GM23248 (cell line): ENCODE results near the gene HDAC4. TPM values are rescaled to one million over a fixed set of nuclear protein-coding genes. Genes with fewer than 3 reads are reported as not detected.

ENCODE experiments used
- DNase-seq: peaks from one replicate; pipeline ENCODE4 v3.0.0-alpha.2; 2015
- H2AFZ ChIP-seq: fragments of 200-600 bp; sonication (generic); 2 replicates; pipeline ENCODE4 v1.6.1; 2016; ENCODE audit warnings: antibody characterized with exemption
- H3F3A ChIP-seq: fragments of 200-600 bp; sonication (generic); 2 replicates; pipeline ENCODE4 v1.6.1; 2016; ENCODE audit warnings: mild to moderate bottlenecking, antibody characterized with exemption, mixed run types; ENCODE audit not compliant: insufficient read depth
- H3K27ac ChIP-seq: fragments of 200-600 bp; sonication (generic); 2 replicates; pipeline ENCODE4 v1.5.1; 2016; ENCODE audit warnings: mild to moderate bottlenecking
- H3K27me3 ChIP-seq: fragments of 200-600 bp; sonication (generic); replicated peaks from 2 replicates; pipeline ENCODE4 v1.6.1; 2016; ENCODE audit warnings: mild to moderate bottlenecking; ENCODE audit not compliant: insufficient read depth
- H3K36me3 ChIP-seq: fragments of 200-600 bp; sonication (generic); 2 replicates; pipeline ENCODE4 v1.6.1; 2016; ENCODE audit warnings: low read depth, mild to moderate bottlenecking
- H3K4me1 ChIP-seq: fragments of 200-600 bp; sonication (generic); 2 replicates; pipeline ENCODE4 v1.6.1; 2016; ENCODE audit warnings: mild to moderate bottlenecking; ENCODE audit not compliant: insufficient read depth
- H3K4me2 ChIP-seq: fragments of 200-600 bp; sonication (generic); one replicate; pipeline ENCODE4 v1.6.1; 2016; ENCODE audit warnings: mild to moderate bottlenecking; ENCODE audit not compliant: unreplicated experiment
- H3K4me3 ChIP-seq: fragments of 200-600 bp; sonication (generic); 2 replicates; pipeline ENCODE4 v1.5.1; 2016; ENCODE audit warnings: mild to moderate bottlenecking
- H3K79me2 ChIP-seq: fragments of 200-600 bp; sonication (generic); 2 replicates; pipeline ENCODE4 v1.6.1; 2016; ENCODE audit warnings: mild to moderate bottlenecking; ENCODE audit not compliant: insufficient read depth
- H3K9ac ChIP-seq: fragments of 200-600 bp; sonication (generic); 2 replicates; pipeline ENCODE4 v1.6.1; 2016; ENCODE audit warnings: mild to moderate bottlenecking
- H3K9me2 ChIP-seq: fragments of 200-600 bp; sonication (generic); 2 replicates; pipeline ENCODE4 v1.6.1; 2016; ENCODE audit warnings: mixed run types, mild to moderate bottlenecking, moderate library complexity; ENCODE audit not compliant: insufficient read depth
- H3K9me3 ChIP-seq: fragments of 200-600 bp; sonication (generic); one replicate; pipeline ENCODE4 v1.6.1; 2017; ENCODE audit warnings: low read depth
- H4K20me1 ChIP-seq: fragments of 200-600 bp; sonication (generic); 2 replicates; pipeline ENCODE4 v1.6.0; 2016; ENCODE audit not compliant: insufficient read depth
- EZH2 ChIP-seq: fragments of 200-600 bp; sonication (generic); IDR thresholded peaks from 2 replicates; pipeline ENCODE4 v1.6.1; 2018; ENCODE audit warnings: antibody characterized with exemption, mild to moderate bottlenecking; ENCODE audit not compliant: insufficient read depth, poor library complexity, severe bottlenecking
- EZH2phosphoT487 ChIP-seq: fragments of 200-600 bp; sonication (generic); IDR thresholded peaks from 2 replicates; pipeline ENCODE4 v1.6.1; 2018; ENCODE audit warnings: antibody characterized with exemption, moderate library complexity, mild to moderate bottlenecking, low read depth; ENCODE audit not compliant: insufficient read depth
- whole genome bisulfite sequencing, 2 experiments: methylation state at CpG; one replicate each; pipeline ENCODE4 v1.1.6; 2015 to 2017; ENCODE audit warnings: low lambda C conversion rate in 2 of 2, low coverage in 1 of 2; ENCODE audit errors: missing lambda C conversion rate in 2 of 2; 5-methylcytosine and 5-hydroxymethylcytosine counted together
- in situ Hi-C: fragments of 300-500 bp; cut with MboI; formaldehyde crosslinking; loops from 2 replicates; pipeline ENCODE4 v1.15.0; 2020
- polyA plus RNA-seq: library from polyadenylated mRNA; unstranded; fragments of >200 nt; fragmentation: Nextera tagmentation; extraction: Ambion mirVana; gene quantifications from 2 replicates; pipeline ENCODE4 v1.2.1, GENCODE V29; 2016
- total RNA-seq: library from RNA; depleted of rRNA; stranded (reverse); fragments of >200 nt; shearing (Covaris generic); gene quantifications from 2 replicates; pipeline ENCODE4 v1.2.3, GENCODE V29; 2014

The HDAC4 gene
- total and polyA plus RNA-seq, 2 experiments from 2014 or later: 2.1 to 6.3 TPM

- no peak overlapping the region for H3K4me2 ChIP-seq
- H3K4me1 ChIP-seq: no peaks in the 10 kb centered on the region
- no peaks in the 10 kb centered on the region for H3F3A ChIP-seq
- no peak overlapping the region for H3K27ac ChIP-seq
- peaks cover 5% of the 10 kb centered on the region; the same call in 1 of the 2 replicates for H3K27me3 ChIP-seq
- H3K9ac ChIP-seq: no peak overlapping the region
- WGBS, 2 experiments: 83% methylated on average over 21 of the region's 21 CpGs
- H3K9me2 ChIP-seq: no peaks in the 10 kb centered on the region
- no peak overlapping the region for H2AFZ ChIP-seq
- no peak overlapping the region for H3K4me3 ChIP-seq
- DNase-seq: no peak
- no peaks in the 10 kb centered on the region for H3K79me2 ChIP-seq
- H3K9me3 ChIP-seq: no peaks in the 10 kb centered on the region
- no peaks in the 10 kb centered on the region for H4K20me1 ChIP-seq
- TF ChIP-seq EZH2 (no peak), EZH2phosphoT487 (no peak)
- no peaks in the 10 kb centered on the region for H3K36me3 ChIP-seq
- in situ Hi-C loops: no loop called here
These were observed 363.8 kb downstream of the HDAC4 start for GRCh38 chr2:239036819-239037558.

GRCh38 chr2:239035997-239036731 is 364.7 kb downstream of the HDAC4 start:
- in situ Hi-C loops: no loop called here

GRCh38 chr2:239035361-239035814 is 365.4 kb downstream of the HDAC4 start:
- no peak overlapping the region for H3K4me3 ChIP-seq
- H3K27me3 ChIP-seq: peaks cover 9% of the 10 kb centered on the region; the same call in 1 of the 2 replicates
- in situ Hi-C loops: no loop called here
- no peaks in the 10 kb centered on the region for H3K4me1 ChIP-seq
- peak; percentile 59 for DNase-seq
- H3K79me2 ChIP-seq: no peaks in the 10 kb centered on the region
- TF ChIP-seq EZH2 (no peak), EZH2phosphoT487 (no peak)
- H3K27ac ChIP-seq: no peak overlapping the region
- H3K4me2 ChIP-seq: no peak overlapping the region
- no peaks in the 10 kb centered on the region for H3F3A ChIP-seq
- no peaks in the 10 kb centered on the region for H3K9me2 ChIP-seq
- H4K20me1 ChIP-seq: no peaks in the 10 kb centered on the region
- 7 to 16% methylated on average over 13 of the region's 29 CpGs for WGBS, 2 experiments
- no peaks in the 10 kb centered on the region for H3K9me3 ChIP-seq
- H2AFZ ChIP-seq: no peak overlapping the region
- H3K9ac ChIP-seq: no peak overlapping the region
- no peaks in the 10 kb centered on the region for H3K36me3 ChIP-seq

More at GRCh38 chr2:239035997-239036731, 364.7 kb downstream of the HDAC4 start:
- no peaks in the 10 kb centered on the region for H3K4me1 ChIP-seq
- no peak overlapping the region for H2AFZ ChIP-seq
- H3K9me3 ChIP-seq: no peaks in the 10 kb centered on the region
- peaks cover 9% of the 10 kb centered on the region; the same call in 1 of the 2 replicates for H3K27me3 ChIP-seq
- H3K4me3 ChIP-seq: no peak overlapping the region
- no peaks in the 10 kb centered on the region for H3F3A ChIP-seq
- H3K9me2 ChIP-seq: no peaks in the 10 kb centered on the region
- no peak overlapping the region for H3K27ac ChIP-seq
- no peaks in the 10 kb centered on the region for H4K20me1 ChIP-seq
- WGBS, 2 experiments: 78 to 83% methylated on average over 12 to 15 of the region's 15 CpGs
- H3K9ac ChIP-seq: no peak overlapping the region
- TF ChIP-seq EZH2: no peak
- TF ChIP-seq EZH2phosphoT487: no peak
- no peaks in the 10 kb centered on the region for H3K36me3 ChIP-seq
- H3K79me2 ChIP-seq: no peaks in the 10 kb centered on the region
- DNase-seq: no peak
- H3K4me2 ChIP-seq: no peak overlapping the region

- no peaks in the 10 kb centered on the region for H3F3A ChIP-seq
- DNase-seq: no peak
- no peak overlapping the region for H3K4me2 ChIP-seq
- TF ChIP-seq EZH2phosphoT487 (no peak), EZH2 (no peak)
- 58 to 61% methylated on average over 18 to 19 of the region's 19 CpGs for WGBS, 2 experiments
- H3K9ac ChIP-seq: no peak overlapping the region
- in situ Hi-C loops: no loop called here
- H3K4me3 ChIP-seq: no peak overlapping the region
- H3K79me2 ChIP-seq: no peaks in the 10 kb centered on the region
- H3K4me1 ChIP-seq: no peaks in the 10 kb centered on the region
- H3K27me3 ChIP-seq: peaks cover 9% of the 10 kb centered on the region; the same call in 1 of the 2 replicates
- no peaks in the 10 kb centered on the region for H3K9me2 ChIP-seq
- no peaks in the 10 kb centered on the region for H3K36me3 ChIP-seq
- H2AFZ ChIP-seq: no peak overlapping the region
- H4K20me1 ChIP-seq: no peaks in the 10 kb centered on the region
- H3K9me3 ChIP-seq: no peaks in the 10 kb centered on the region
- no peak overlapping the region for H3K27ac ChIP-seq
These were observed 366.1 kb downstream of the HDAC4 start for GRCh38 chr2:239034561-239035341.
